GM12873 (cell line): ENCODE measurements around the gene SSR3.

Experiments
- CTCF ChIP-seq: IDR thresholded peaks from 2 replicates; pipeline ENCODE4 v1.5.1; 2012; ENCODE audit warnings: low read depth, mild to moderate bottlenecking, moderate library complexity, low read length, control low read depth; ENCODE audit not compliant: insufficient read depth; ENCODE audit errors: missing control alignments

Gene SSR3

GRCh38 chr3:156532730-156533129 is 22.2 kb downstream of the SSR3 start:
- no peak for TF ChIP-seq CTCF

DNA sequence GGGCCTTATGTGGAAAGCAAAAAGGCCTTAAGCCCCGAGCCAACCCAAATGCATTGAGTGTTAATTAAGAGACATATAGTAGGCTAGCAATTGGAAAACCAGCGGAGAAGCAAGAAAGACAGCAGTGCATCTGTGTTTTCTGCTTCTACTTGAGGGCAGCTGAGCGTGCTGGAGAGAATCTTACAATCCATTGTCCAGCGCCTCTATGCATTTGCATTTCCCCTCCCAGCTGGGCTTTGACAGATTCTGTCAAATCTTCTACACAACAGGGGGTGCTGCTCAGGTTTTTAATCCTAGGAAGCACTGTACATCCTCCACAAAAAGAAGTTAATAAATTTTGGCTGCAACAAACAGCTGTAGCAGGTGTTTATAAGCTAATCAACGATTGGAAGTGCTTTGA is 23.9 kb downstream of the SSR3 start:
- TF ChIP-seq CTCF: no peak

- TF ChIP-seq CTCF: no peak
Observed at GRCh38 chr3:156527060-156527459, 27.9 kb downstream of the SSR3 start.

GRCh38 chr3:156525808-156526207 is 29.1 kb downstream of the SSR3 start:
- TF ChIP-seq CTCF: no peak

GRCh38 chr3:156522673-156523072 is 32.2 kb downstream of the SSR3 start:
- TF ChIP-seq CTCF: no peak

DNA sequence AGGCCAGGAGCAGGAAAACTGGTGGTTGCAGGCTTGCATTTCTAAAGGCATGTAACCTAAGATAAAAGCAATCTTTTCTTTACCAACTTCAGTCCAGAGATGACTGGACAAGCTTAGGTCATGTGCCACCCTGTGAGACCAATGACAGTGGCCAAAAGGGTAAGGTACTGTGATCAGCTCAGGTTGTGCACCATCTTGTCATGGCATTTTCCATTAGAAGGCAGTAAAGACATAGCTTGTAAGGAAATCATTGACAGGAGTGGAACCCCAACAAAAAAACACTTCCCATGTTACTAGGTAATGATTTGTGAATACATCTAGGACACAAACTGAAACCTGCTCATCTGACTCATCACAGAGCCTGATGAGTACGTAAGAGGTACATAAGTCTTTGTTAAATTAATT is 35.2 kb downstream of the SSR3 start:
- no peak for TF ChIP-seq CTCF

- no peak for TF ChIP-seq CTCF
Observed at GRCh38 chr3:156518726-156519125, 36.2 kb downstream of the SSR3 start.
